Endothelial cell of umbilical vein (primary cell): ENCODE data around the gene CFAP100. TPM values are rescaled to one million over a fixed set of nuclear protein-coding genes. Genes with fewer than 3 reads are reported as not detected.
A peak's percentile ranks its signal among the peaks of the same experiment; 100 is the strongest.

Experiments
- BruUV-seq: library from RNA; stranded (reverse); fragments of 400-500 nt; replicated peaks from 2 replicates; lab custom pipeline; 2021; lab: Mats Ljungman, UMichigan
- CTCF ChIA-PET: fragments of 300-600, 350-600 bp; sonication (Branson Sonifier 250); formaldehyde crosslinking; loops from one replicate; lab custom pipeline; 2021; ENCODE audit warnings: antibody characterized with exemption, inconsistent platforms; lab: Charles Lee
- POLR2A ChIA-PET: fragments of 300-600, 350-600 bp; sonication (Branson Sonifier 250); formaldehyde crosslinking; loops from one replicate; lab custom pipeline; 2021; ENCODE audit warnings: antibody characterized with exemption, inconsistent platforms; lab: Charles Lee
- DNase-seq: peaks from one replicate; pipeline ENCODE4 v3.0.0-alpha.2; 2011; ENCODE audit warnings: low read depth, low spot score
- FAIRE-seq: peaks from 2 replicates; lab custom pipeline; 2011; peaks lifted over from hg19 to GRCh38; lab: Jason Lieb, UNC
- H2AFZ ChIP-seq: 2 replicates; pipeline ENCODE4 v1.6.0; 2012; ENCODE audit warnings: low read depth, low read length, control low read depth, inconsistent platforms
- H3K27ac ChIP-seq: 2 replicates; pipeline ENCODE4 v1.5.1; 2011; ENCODE audit warnings: low read depth, mild to moderate bottlenecking, control low read depth, low read length, moderate library complexity; ENCODE audit not compliant: insufficient read depth
- H3K27me3 ChIP-seq, 2 experiments: 2 replicates each; pipeline versions ENCODE4 v1.6.0 to v1.6.1; 2011; ENCODE audit warnings: low read length in 2 of 2, mixed read lengths in 1 of 2; ENCODE audit not compliant: control insufficient read depth in 2 of 2, insufficient read depth in 2 of 2
- H3K36me3 ChIP-seq, 2 experiments: 2 replicates in 1 of 2; 3 replicates in 1 of 2; pipeline ENCODE4 v1.5.1; 2011; ENCODE audit warnings: low read length in 2 of 2, mild to moderate bottlenecking in 1 of 2, moderate library complexity in 1 of 2; ENCODE audit not compliant: control insufficient read depth in 2 of 2, insufficient read depth in 2 of 2; ENCODE audit errors: extremely low read depth in 1 of 2
- H3K4me1 ChIP-seq: 3 replicates; pipeline ENCODE4 v1.5.1; 2011; ENCODE audit warnings: mild to moderate bottlenecking, low read length; ENCODE audit not compliant: control insufficient read depth, insufficient read depth; ENCODE audit errors: extremely low read depth
- H3K4me2 ChIP-seq: 2 replicates; pipeline ENCODE4 v1.6.1; 2011; ENCODE audit warnings: low read length, control low read depth, mixed read lengths; ENCODE audit not compliant: insufficient read depth
- H3K4me3 ChIP-seq, 3 experiments: fragments of 200-600 bp in 1 of 3; sonication (generic), shearing (Covaris generic) in 1 of 3; replicated peaks in 1 of 3; 2 replicates each; pipeline ENCODE4 v1.5.1; 2011 to 2016; ENCODE audit warnings: control low read depth in 3 of 3, low read length in 3 of 3, mild to moderate bottlenecking in 2 of 3, inconsistent platforms in 1 of 3, low read depth in 1 of 3, moderate library complexity in 1 of 3; ENCODE audit not compliant: insufficient read depth in 1 of 3
- H3K79me2 ChIP-seq: 2 replicates; pipeline ENCODE4 v1.6.0; 2012; ENCODE audit warnings: low read length, inconsistent platforms; ENCODE audit not compliant: control insufficient read depth, insufficient read depth
- H3K9ac ChIP-seq: replicated peaks from 2 replicates; pipeline ENCODE3; 2011; ENCODE audit warnings: low read length, control low read depth; ENCODE audit not compliant: insufficient read depth; ENCODE audit errors: extremely low read depth
- H3K9me1 ChIP-seq: replicated peaks from 3 replicates; pipeline ENCODE4 v1.6.0; 2011; ENCODE audit warnings: mild to moderate bottlenecking, low read length; ENCODE audit not compliant: control insufficient read depth, insufficient read depth; ENCODE audit errors: extremely low read depth
- H3K9me3 ChIP-seq: replicated peaks from 2 replicates; pipeline ENCODE4 v1.5.1; 2012; ENCODE audit warnings: low read length, inconsistent platforms; ENCODE audit not compliant: control insufficient read depth, insufficient read depth
- H4K20me1 ChIP-seq: replicated peaks from 2 replicates; pipeline ENCODE3; 2011; ENCODE audit warnings: mild to moderate bottlenecking, low read length; ENCODE audit not compliant: control insufficient read depth, insufficient read depth; ENCODE audit errors: extremely low read depth
- FOS ChIP-seq: IDR thresholded peaks from 2 replicates; pipeline ENCODE4 v1.6.1; 2011; ENCODE audit warnings: mild to moderate bottlenecking, low read length, moderate library complexity, borderline replicate concordance; ENCODE audit not compliant: insufficient read depth
- GATA2 ChIP-seq: IDR thresholded peaks from 2 replicates; pipeline ENCODE4 v1.7.0; 2011; ENCODE audit warnings: low read depth, mild to moderate bottlenecking, moderate library complexity, mixed read lengths, low read length; ENCODE audit not compliant: insufficient read length, insufficient read depth
- JUN ChIP-seq: IDR thresholded peaks from 2 replicates; pipeline ENCODE4 v1.6.1; 2011; ENCODE audit warnings: borderline replicate concordance, low read depth; ENCODE audit not compliant: insufficient read length, insufficient read depth
- POLR2A ChIP-seq: IDR thresholded peaks from 2 replicates; pipeline ENCODE4 v1.6.1; 2012; ENCODE audit warnings: low read depth, mild to moderate bottlenecking, control low read depth, low read length
- dilution Hi-C: fragments of 300-500 bp; cut with MboI; formaldehyde crosslinking; loops from one replicate; pipeline ENCODE4 v1.15.0; 2019; ENCODE audit warnings: low sequenced_read_pairs; ENCODE audit not compliant: extremely low pct_ligation_motif_present
- intact Hi-C: fragments of 100-400 bp; cut with micrococcal nuclease; formaldehyde crosslinking; loops from one replicate; pipeline ENCODE4 v1.10.0; 2022
- polyA plus RNA-seq, 4 experiments: library from polyadenylated mRNA; depleted of rRNA in 3 of 4; stranded (reverse) in 3 of 4; unstranded in 1 of 4; fragments of >200 nt; gene quantifications; 2 replicates each; pipeline versions ENCODE4 v1.2.1 to v1.2.3, GENCODE V29; 2011 to 2012; ENCODE audit warnings: missing spikeins in 1 of 4
- total RNA-seq: library from RNA; stranded (reverse); gene quantifications from 2 replicates; pipeline ENCODE4 v1.2.3, GENCODE V29; 2021
- TF ChIP-seq, protein P1 (sequence below), 2 donors: IDR thresholded peaks; 1 replicate in 1 of 2; 2 replicates in 1 of 2; pipeline ENCODE4 v1.5.1; 2011; ENCODE audit warnings: low read length in 2 of 2, mild to moderate bottlenecking in 2 of 2, moderate library complexity in 2 of 2, control low read depth in 1 of 2, inconsistent platforms in 1 of 2, low read depth in 1 of 2; ENCODE audit not compliant: insufficient read depth in 1 of 2; ENCODE audit errors: extremely low read depth in 1 of 2

The CFAP100 gene
- total and polyA plus RNA-seq, 2 donors (not counting 3 experiments of a cell fraction or from before 2014, with no cell fraction given), result not detected

DNA sequence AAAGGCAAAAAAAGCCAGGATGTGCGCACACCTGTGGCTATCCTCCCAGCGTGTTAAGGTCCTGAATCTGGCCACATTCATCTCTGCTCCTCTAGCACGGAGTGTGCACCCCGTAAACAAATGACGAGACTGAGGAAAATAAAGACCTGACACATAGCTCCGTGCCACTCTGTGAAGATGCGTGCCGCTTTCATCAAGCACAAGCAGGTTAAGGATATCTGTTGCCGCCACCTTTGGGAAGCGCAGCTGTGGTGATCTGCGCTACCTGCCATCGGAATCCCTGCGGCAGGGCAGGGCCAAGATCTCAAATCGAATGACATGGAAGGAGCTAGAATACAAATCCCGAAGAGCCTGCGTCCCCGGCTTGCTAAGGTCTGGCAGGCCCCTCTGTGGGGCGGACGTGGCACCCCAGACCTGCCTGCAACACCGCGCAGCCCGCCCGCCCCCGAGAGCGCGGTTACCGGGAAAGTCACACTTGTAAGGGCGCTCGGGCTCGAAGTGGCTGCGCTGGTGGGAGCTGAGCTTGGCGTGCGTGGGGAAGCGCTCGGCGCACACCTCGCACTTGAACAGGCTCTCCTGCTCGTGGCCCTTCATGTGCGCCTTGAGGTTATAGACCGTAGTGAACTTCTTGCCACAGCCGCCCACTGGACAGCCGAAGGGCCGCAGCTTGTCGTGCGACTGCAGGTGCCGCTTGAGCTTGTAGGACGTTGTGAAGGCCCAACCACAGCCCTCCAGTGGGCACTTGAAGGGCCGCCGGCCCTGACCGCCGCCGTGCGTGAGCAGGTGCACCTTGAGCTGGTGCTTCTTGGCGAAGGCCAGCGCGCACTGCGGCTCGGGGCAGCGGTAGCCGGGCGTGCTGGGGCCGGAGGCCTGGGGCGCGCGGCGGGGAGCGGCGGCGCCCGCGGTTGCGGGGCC, 80.0 kb downstream of the CFAP100 start:
- Histone ChIP-seq H4K20me1 (no peaks in the 10 kb centered on the region), H3K4me3 (peak overlapping the region; percentile 12 to 72 (median 42)), H3K4me1 (peaks cover 33% of the 10 kb centered on the region), H3K27ac (peak overlapping the region; percentile 19), H3K9me3 (no peaks in the 10 kb centered on the region), H2AFZ (peak overlapping the region; percentile 36), H3K9me1 (no peaks in the 10 kb centered on the region), H3K79me2 (peaks cover 41% of the 10 kb centered on the region), H3K36me3 (peaks cover 9 to 12% of the 10 kb centered on the region in 2 experiments), H3K4me2 (peak overlapping the region; percentile 41), H3K9ac (peak overlapping the region; percentile 75), H3K27me3 (no peaks in the 10 kb centered on the region)
- DNase-seq (peak; percentile 65), FAIRE-seq (peak; percentile 52)
- ChIA-PET POLR2A (no interaction called here), CTCF (interaction anchor here (1.0 to 2.2 kb wide), 7 partner anchors 12 to 341 kb away, joined by 3 to 8 read pairs (median 5); no protein-coding TSS in a partner anchor)
- dilution Hi-C loops, result no loop called here
- TF ChIP-seq, protein P1, sequence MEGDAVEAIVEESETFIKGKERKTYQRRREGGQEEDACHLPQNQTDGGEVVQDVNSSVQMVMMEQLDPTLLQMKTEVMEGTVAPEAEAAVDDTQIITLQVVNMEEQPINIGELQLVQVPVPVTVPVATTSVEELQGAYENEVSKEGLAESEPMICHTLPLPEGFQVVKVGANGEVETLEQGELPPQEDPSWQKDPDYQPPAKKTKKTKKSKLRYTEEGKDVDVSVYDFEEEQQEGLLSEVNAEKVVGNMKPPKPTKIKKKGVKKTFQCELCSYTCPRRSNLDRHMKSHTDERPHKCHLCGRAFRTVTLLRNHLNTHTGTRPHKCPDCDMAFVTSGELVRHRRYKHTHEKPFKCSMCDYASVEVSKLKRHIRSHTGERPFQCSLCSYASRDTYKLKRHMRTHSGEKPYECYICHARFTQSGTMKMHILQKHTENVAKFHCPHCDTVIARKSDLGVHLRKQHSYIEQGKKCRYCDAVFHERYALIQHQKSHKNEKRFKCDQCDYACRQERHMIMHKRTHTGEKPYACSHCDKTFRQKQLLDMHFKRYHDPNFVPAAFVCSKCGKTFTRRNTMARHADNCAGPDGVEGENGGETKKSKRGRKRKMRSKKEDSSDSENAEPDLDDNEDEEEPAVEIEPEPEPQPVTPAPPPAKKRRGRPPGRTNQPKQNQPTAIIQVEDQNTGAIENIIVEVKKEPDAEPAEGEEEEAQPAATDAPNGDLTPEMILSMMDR (IDR thresholded peaks at IDR 0.05; ENCODE audit: extremely low read depth in 1 of 2, insufficient read depth in 1 of 2, low read depth in 1 of 2, low read length in 2 of 2), result peak in 1 of 2 donors; percentile 18
- no peak for TF ChIP-seq FOS
- no peak for TF ChIP-seq JUN
- no peak for TF ChIP-seq GATA2
- no peak for TF ChIP-seq POLR2A
- intact Hi-C loops, result loop anchor here (2.0 to 10.0 kb wide), 4 partner anchors 216 to 560 kb away; partner anchors contain the start of gene CHCHD6
- BruUV-seq, result TSS peak; percentile 28
